ENCODE measurements around the gene TMEM175.
A peak's percentile ranks its signal among the peaks of the same experiment; 100 is the strongest.

Gene TMEM175, protein sequence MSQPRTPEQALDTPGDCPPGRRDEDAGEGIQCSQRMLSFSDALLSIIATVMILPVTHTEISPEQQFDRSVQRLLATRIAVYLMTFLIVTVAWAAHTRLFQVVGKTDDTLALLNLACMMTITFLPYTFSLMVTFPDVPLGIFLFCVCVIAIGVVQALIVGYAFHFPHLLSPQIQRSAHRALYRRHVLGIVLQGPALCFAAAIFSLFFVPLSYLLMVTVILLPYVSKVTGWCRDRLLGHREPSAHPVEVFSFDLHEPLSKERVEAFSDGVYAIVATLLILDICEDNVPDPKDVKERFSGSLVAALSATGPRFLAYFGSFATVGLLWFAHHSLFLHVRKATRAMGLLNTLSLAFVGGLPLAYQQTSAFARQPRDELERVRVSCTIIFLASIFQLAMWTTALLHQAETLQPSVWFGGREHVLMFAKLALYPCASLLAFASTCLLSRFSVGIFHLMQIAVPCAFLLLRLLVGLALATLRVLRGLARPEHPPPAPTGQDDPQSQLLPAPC

DNA sequence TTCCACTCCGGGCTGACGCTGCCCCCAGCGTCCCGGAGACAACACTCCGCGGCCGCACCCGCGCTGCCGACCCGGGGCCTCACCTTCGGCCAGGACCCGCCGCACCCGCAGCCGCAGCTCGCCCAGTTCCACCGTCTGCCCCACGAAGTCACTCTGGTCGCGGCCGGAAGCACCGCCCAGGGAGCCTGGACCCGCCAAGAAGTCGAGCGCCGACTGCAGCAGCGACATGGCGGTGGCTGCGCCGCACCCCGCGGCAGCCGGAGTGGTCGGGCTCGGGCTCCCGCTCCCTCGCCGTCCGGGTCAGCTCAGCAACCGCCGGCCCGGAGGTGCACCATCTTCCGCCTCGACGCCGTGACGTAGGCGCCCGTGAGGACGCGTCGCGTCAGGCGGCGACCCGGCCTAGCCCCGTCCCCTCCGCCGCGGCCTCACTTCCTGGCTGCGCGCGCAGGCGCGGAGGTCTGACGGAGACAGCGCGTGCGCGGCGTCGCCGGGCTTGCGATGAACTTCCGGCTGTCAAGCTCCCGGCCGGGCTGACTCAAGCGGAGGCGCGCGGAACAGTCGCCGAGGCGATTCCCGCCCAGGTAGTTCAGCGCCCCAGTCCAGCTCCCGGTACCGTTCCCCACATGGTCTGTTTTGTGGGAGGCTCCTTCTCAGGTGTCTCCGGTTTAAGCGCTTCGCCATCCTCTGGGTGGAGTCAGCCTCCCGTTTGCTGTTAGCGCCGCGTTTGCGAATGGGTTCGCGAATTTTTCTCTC, at the start of gene TMEM175, which contains the start of gene GAK:
Gene TMEM175, plus strand, starts transcription at position 501 of the 753 bp plus-strand sequence. CDS start 15,280 bp downstream, outside the sequence.
Gene GAK, minus strand, starts transcription at position 357 of the 753 bp plus-strand sequence. Its CDS starts 129 bp downstream, at position 228.
- ChIA-PET POLR2A (interaction anchor here (0.7 to 0.9 kb wide), 5 partner anchors 26 to 150 kb away, joined by 3 to 4 read pairs (median 3); no protein-coding TSS in a partner anchor), CTCF (interaction anchor here (0.8 to 3.2 kb wide), 5 partner anchors 8 to 190 kb away, joined by 3 to 11 read pairs (median 3); partner anchors contain the start of gene IDUA)
- H3K4me3 ChIP-seq (ENCODE audit: low read depth, low read length): peak within 1 kb of the TSS; percentile 98
- DNase-seq (ENCODE audit: low read depth, low spot score): peak; percentile 51
- TF ChIP-seq, protein P1, sequence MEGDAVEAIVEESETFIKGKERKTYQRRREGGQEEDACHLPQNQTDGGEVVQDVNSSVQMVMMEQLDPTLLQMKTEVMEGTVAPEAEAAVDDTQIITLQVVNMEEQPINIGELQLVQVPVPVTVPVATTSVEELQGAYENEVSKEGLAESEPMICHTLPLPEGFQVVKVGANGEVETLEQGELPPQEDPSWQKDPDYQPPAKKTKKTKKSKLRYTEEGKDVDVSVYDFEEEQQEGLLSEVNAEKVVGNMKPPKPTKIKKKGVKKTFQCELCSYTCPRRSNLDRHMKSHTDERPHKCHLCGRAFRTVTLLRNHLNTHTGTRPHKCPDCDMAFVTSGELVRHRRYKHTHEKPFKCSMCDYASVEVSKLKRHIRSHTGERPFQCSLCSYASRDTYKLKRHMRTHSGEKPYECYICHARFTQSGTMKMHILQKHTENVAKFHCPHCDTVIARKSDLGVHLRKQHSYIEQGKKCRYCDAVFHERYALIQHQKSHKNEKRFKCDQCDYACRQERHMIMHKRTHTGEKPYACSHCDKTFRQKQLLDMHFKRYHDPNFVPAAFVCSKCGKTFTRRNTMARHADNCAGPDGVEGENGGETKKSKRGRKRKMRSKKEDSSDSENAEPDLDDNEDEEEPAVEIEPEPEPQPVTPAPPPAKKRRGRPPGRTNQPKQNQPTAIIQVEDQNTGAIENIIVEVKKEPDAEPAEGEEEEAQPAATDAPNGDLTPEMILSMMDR (IDR thresholded peaks at IDR 0.05; ENCODE audit: insufficient read depth, low read length, missing control alignments): no peak

DNA sequence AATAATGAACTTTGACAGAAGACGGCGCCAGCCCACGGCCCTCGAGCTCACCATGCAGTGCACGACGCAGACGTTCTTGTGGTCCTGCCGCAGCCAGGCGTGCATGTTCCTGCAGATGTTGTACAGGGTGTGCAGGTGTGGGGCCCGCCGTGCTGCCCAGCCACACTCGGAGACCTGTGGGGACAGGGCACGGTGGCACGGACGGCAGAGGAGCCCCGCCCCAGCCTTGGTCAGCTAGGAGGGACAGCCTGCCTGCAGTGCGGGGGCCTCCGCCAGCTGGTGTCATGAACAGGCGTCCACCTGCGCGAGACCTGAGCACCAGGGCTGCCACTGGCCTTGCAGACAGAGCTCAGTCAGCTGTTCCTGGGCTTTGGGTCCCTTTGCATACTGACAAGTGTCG, 49.6 kb upstream of the TMEM175 start:
- no peak for DNase-seq (ENCODE audit: low read depth, low spot score)
- POLR2A ChIA-PET: no interaction called here
- TF ChIP-seq, protein P1 (IDR thresholded peaks at IDR 0.05; ENCODE audit: insufficient read depth, low read length, missing control alignments): no peak
- CTCF ChIA-PET: interaction anchor here (1.2 kb wide), 1 partner anchor 141 kb away, joined by 3 read pairs; no protein-coding TSS in a partner anchor
- no peak overlapping the region for H3K4me3 ChIP-seq (ENCODE audit: low read depth, low read length)

DNA sequence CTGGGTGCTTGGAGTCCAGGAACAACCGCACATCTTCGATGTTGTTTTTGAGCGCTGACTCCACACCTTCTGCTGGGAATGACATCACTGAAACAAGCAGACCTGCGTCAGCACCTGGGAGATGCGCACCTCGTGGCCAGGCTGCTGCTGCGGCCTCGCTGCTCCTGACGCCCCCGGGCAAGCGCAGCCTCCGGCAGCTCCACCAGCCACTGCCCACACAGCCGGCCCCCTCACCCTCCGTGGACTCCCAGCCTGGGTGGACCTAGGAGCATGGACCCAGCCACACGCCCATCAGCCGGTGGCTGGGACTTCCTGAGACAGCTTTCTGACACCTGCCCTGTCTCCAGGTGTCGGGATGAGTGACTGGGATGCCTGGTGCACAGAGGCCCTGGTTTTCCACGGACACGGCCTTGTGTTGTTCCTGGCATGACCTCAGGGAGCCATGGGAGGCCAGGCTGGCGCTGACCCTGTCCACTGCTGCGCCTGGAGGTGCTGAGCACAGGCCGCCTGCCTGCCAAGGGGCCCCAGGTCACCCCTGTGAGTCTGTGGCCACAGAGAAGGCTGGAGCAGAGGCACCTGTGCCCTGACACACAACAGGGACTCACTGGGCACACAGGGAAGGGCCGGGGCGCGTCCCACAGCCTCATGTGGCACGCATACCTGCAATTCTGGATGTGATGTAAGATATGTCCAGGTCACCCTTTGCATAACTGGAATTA, 48.7 kb upstream of the TMEM175 start:
- ChIA-PET POLR2A (no interaction called here), CTCF (interaction anchor here (0.7 to 1.1 kb wide), 2 partner anchors 10 to 13 kb away, joined by 3 read pairs; no protein-coding TSS in a partner anchor)
- TF ChIP-seq, protein P1 (IDR thresholded peaks at IDR 0.05; ENCODE audit: insufficient read depth, low read length, missing control alignments): no peak
- no peak overlapping the region for H3K4me3 ChIP-seq (ENCODE audit: low read depth, low read length)
- DNase-seq (ENCODE audit: low read depth, low spot score): no peak

DNA sequence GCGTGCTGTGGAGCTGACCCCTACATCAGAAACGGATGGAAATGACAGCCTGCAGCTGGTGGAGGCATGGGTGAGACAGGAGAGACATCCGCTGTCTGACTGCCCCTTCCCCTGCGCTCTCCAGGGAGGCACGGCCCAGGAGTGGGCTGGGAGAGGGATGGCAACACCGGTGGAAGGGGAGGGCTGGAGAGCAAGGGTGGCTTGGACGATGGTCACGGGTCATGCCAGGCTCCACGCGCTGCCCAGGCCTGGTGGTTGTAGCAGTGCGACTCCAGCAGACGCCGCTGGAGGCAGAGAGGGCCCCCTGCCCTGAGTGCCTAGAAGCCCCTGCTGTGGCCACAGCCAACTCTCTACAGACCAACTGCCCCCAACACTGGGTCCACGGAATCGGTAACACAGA, 48.0 kb upstream of the TMEM175 start:
- TF ChIP-seq, protein P1 (IDR thresholded peaks at IDR 0.05; ENCODE audit: insufficient read depth, low read length, missing control alignments): no peak
- POLR2A ChIA-PET: no interaction called here
- DNase-seq (ENCODE audit: low read depth, low spot score): no peak
- CTCF ChIA-PET: no interaction called here
- H3K4me3 ChIP-seq (ENCODE audit: low read depth, low read length): no peak overlapping the region

DNA sequence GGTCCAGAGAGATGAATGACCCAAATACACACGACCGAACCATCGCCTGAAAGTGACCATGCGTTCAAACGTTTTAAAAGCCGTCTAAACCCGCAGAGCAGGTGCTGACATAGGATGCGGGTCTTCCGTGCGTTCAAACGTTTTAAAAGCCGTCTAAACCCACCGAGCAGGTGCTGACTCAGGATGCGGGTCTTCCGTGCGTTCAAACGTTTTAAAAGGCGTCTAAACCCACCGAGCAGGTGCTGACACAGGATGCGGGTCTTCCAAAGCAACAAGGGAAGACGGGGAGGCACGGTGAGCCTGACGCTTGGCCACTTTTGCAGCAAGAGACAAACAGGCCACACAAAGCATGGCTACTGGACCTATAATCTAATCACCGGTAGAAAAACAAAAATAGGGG, 47.4 kb upstream of the TMEM175 start:
- ChIA-PET POLR2A (no interaction called here), CTCF (no interaction called here)
- H3K4me3 ChIP-seq (ENCODE audit: low read depth, low read length): no peak overlapping the region
- TF ChIP-seq, protein P1 (IDR thresholded peaks at IDR 0.05; ENCODE audit: insufficient read depth, low read length, missing control alignments): no peak
- DNase-seq (ENCODE audit: low read depth, low spot score): no peak
